ENCODE data around the gene SMAD9.

DNA sequence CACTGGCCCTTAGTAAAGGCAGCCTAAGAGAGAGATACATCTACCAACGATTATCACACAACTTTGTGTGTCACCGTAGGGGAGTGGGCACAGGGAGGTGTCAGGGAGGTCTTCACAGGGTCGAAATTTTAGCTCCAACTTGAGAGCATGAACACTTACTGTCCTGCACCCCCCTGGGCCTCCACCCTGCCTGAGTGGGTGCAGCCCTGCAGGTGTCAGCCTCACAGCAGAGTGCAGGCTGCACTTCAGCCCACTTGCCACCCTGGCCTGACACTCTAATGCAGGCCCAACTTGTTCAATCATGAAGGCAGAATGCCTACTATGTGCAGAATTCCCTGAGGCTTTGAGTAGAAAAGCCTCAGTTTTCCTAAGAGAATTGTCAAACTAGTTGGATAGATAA lies 4.0 kb upstream of the SMAD9 start:
- no peak for TF ChIP-seq ZBTB7A (IDR thresholded peaks at IDR 0.05; ENCODE audit: borderline replicate concordance, control insufficient read depth, low read depth, low read length)
- TF ChIP-seq CHD1 (IDR thresholded peaks at IDR 0.05; ENCODE audit: low read length), result no peak
- no peak for TF ChIP-seq CHD2 (IDR thresholded peaks at IDR 0.05; ENCODE audit: low read depth, low read length)
- TF ChIP-seq POLR2AphosphoS5 (IDR thresholded peaks at IDR 0.05; ENCODE audit: control insufficient read depth, insufficient read depth, low read depth, low read length), result no peak
- TF ChIP-seq, protein P1, sequence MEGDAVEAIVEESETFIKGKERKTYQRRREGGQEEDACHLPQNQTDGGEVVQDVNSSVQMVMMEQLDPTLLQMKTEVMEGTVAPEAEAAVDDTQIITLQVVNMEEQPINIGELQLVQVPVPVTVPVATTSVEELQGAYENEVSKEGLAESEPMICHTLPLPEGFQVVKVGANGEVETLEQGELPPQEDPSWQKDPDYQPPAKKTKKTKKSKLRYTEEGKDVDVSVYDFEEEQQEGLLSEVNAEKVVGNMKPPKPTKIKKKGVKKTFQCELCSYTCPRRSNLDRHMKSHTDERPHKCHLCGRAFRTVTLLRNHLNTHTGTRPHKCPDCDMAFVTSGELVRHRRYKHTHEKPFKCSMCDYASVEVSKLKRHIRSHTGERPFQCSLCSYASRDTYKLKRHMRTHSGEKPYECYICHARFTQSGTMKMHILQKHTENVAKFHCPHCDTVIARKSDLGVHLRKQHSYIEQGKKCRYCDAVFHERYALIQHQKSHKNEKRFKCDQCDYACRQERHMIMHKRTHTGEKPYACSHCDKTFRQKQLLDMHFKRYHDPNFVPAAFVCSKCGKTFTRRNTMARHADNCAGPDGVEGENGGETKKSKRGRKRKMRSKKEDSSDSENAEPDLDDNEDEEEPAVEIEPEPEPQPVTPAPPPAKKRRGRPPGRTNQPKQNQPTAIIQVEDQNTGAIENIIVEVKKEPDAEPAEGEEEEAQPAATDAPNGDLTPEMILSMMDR (IDR thresholded peaks at IDR 0.05 in 2 of 3, conservative IDR thresholded peaks at IDR 0.05 in 1 of 3; ENCODE audit: insufficient read depth in 2 of 3, low read depth in 1 of 3, low read length in 3 of 3), result no peak
- TF ChIP-seq, protein P2, sequence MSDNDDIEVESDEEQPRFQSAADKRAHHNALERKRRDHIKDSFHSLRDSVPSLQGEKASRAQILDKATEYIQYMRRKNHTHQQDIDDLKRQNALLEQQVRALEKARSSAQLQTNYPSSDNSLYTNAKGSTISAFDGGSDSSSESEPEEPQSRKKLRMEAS (CRISPR knock-in tag; IDR thresholded peaks at IDR 0.05), result no peak
- TF ChIP-seq MEF2A (IDR thresholded peaks at IDR 0.05; ENCODE audit: control insufficient read depth, low read depth, low read length), result no peak
- TF ChIP-seq, protein P3, sequence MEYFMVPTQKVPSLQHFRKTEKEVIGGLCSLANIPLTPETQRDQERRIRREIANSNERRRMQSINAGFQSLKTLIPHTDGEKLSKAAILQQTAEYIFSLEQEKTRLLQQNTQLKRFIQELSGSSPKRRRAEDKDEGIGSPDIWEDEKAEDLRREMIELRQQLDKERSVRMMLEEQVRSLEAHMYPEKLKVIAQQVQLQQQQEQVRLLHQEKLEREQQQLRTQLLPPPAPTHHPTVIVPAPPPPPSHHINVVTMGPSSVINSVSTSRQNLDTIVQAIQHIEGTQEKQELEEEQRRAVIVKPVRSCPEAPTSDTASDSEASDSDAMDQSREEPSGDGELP (CRISPR knock-in tag; IDR thresholded peaks at IDR 0.05; ENCODE audit: borderline replicate concordance), result no peak

Measured in K562 (cell line).